Kidney epithelial cell (primary cell): ENCODE data around the gene SH2D2A. TPM values are rescaled to one million over a fixed set of nuclear protein-coding genes. Genes with fewer than 3 reads are reported as not detected.

Experiments used
- DNase-seq: peaks from one replicate; pipeline ENCODE4 v3.0.0-alpha.2; 2010; ENCODE audit warnings: low read depth
- H3K27me3 ChIP-seq: 2 replicates; pipeline ENCODE4 v1.6.0; 2011; ENCODE audit warnings: low read length; ENCODE audit not compliant: control insufficient read depth, insufficient read depth
- H3K36me3 ChIP-seq: 2 replicates; pipeline ENCODE4 v1.5.1; 2011; ENCODE audit warnings: low read length; ENCODE audit not compliant: control insufficient read depth, insufficient read depth
- H3K4me3 ChIP-seq: 2 replicates; pipeline ENCODE4 v1.5.1; 2011; ENCODE audit warnings: low read depth, mild to moderate bottlenecking, control low read depth, low read length
- total RNA-seq: library from RNA; depleted of rRNA; stranded (reverse); fragments of >200 nt; gene quantifications from 2 replicates; pipeline ENCODE4 v1.2.3, GENCODE V29; 2015
- TF ChIP-seq, protein P1 (sequence below): IDR thresholded peaks from 2 replicates; pipeline ENCODE4 v1.5.1; 2011; ENCODE audit warnings: mild to moderate bottlenecking, moderate library complexity, low read length, control low read depth, inconsistent platforms; ENCODE audit not compliant: insufficient read depth, poor library complexity, severe bottlenecking

SH2D2A gene
- total RNA-seq, 1 donor from 2014 or later = 2.3 TPM

GRCh38 chr1:156862997-156863599 is 46.5 kb upstream of the SH2D2A start:
- TF ChIP-seq, protein P1, sequence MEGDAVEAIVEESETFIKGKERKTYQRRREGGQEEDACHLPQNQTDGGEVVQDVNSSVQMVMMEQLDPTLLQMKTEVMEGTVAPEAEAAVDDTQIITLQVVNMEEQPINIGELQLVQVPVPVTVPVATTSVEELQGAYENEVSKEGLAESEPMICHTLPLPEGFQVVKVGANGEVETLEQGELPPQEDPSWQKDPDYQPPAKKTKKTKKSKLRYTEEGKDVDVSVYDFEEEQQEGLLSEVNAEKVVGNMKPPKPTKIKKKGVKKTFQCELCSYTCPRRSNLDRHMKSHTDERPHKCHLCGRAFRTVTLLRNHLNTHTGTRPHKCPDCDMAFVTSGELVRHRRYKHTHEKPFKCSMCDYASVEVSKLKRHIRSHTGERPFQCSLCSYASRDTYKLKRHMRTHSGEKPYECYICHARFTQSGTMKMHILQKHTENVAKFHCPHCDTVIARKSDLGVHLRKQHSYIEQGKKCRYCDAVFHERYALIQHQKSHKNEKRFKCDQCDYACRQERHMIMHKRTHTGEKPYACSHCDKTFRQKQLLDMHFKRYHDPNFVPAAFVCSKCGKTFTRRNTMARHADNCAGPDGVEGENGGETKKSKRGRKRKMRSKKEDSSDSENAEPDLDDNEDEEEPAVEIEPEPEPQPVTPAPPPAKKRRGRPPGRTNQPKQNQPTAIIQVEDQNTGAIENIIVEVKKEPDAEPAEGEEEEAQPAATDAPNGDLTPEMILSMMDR = no peak
- H3K27me3 ChIP-seq = peaks cover 66% of the 10 kb centered on the region
- no peaks in the 10 kb centered on the region for H3K36me3 ChIP-seq
- no peak for DNase-seq
- no peak overlapping the region for H3K4me3 ChIP-seq

- DNase-seq = no peak
- no peaks in the 10 kb centered on the region for H3K36me3 ChIP-seq
- H3K27me3 ChIP-seq = peaks cover 71% of the 10 kb centered on the region
- H3K4me3 ChIP-seq = no peak overlapping the region
- TF ChIP-seq, protein P1 = no peak
Observed at GRCh38 chr1:156862584-156862983, 45.9 kb upstream of the SH2D2A start.

DNA sequence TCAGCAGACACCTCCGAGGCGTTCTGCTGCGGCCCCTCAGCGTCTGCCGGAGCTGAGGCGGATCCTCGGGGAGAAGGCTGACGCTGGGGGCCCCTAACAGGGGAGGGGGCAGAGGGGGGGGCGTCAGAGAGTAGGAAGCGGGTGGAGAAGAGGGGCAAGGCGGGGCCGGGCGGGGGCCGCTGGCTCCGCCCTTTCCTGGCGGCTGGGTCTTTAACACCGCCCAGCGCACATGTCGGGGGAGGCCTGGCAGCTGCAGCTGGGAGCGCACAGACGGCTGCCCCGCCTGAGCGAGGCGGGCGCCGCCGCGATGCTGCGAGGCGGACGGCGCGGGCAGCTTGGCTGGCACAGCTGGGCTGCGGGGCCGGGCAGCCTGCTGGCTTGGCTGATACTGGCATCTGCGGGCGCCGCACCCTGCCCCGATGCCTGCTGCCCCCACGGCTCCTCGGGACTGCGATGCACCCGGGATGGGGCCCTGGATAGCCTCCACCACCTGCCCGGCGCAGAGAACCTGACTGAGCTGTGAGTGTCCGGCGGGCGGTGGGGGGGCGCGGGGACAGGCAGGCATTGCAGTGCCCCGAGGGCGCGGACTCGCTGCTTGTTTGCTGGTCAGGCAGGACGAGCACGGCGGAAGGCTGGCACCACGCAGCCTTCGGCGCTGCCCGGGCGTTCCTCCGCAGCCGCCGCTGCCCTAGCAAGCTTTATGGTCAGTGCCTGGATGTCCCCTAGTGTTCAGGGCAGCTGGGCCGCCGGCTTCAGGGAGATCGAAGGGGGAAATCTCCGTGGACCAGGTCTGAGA is 44.2 kb upstream of the SH2D2A start, which contains the start of gene NTRK1:
Gene NTRK1 (plus strand): TSS at position 238 of the 796 bp plus-strand sequence. CDS start 70 bp downstream, at position 308.
- no peak for DNase-seq
- TF ChIP-seq, protein P1 = no peak
- H3K36me3 ChIP-seq = no peaks in the 10 kb centered on the region
- no peak within 1 kb of the TSS for H3K4me3 ChIP-seq
- H3K27me3 ChIP-seq = peaks cover 81% of the 10 kb centered on the region

- no peak for DNase-seq
- TF ChIP-seq, protein P1 = peak; percentile 81
- H3K36me3 ChIP-seq = no peaks in the 10 kb centered on the region
- H3K4me3 ChIP-seq = no peak overlapping the region
- H3K27me3 ChIP-seq = peaks cover 81% of the 10 kb centered on the region
Observed at GRCh38 chr1:156860113-156860627, 43.5 kb upstream of the SH2D2A start.

DNA sequence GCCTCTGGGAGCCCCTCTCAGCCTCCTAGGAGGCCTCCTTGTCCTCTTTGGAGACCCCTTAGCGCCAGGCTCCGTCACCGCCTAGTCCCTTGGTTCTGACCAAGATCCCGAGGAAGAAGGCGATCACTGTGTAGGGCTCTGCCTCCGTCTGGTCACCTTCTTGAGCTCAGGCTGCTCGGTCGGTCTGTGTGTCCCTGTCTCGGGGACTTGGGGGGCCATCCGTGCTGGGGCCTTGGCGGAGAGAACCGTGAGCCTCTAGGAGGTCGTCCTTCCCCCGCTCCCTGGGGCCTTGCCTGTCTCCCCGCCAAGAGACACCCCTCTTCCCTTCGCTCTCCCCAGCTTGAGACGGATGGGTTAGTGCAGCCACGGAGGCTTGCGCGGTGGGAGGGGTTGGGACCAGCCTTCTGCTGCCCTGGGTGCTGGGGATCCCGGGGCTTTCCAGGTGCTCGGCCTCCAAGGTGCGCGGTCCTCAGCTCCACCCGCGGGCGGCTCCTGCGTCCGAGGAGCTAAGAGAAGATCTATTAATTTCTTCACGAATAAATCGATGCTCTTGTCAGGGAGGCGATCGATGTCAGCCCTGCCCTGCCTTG is 43.0 kb upstream of the SH2D2A start:
- peaks cover 77% of the 10 kb centered on the region for H3K27me3 ChIP-seq
- DNase-seq = no peak
- H3K4me3 ChIP-seq = no peak overlapping the region
- TF ChIP-seq, protein P1 = no peak
- no peaks in the 10 kb centered on the region for H3K36me3 ChIP-seq
